H9 (cell line): ENCODE data around the gene CHST8. TPM values are rescaled to one million over a fixed set of nuclear protein-coding genes. Genes with fewer than 3 reads are reported as not detected.

Experiments used
- DNase-seq: peaks from one replicate; pipeline ENCODE4 v3.0.0-alpha.2; 2017
- H2AFZ ChIP-seq: one replicate; pipeline ENCODE4 v1.6.1; 2013; ENCODE audit warnings: mild to moderate bottlenecking, low read length, control low read depth, moderate library complexity
- H2AK5ac ChIP-seq: 2 replicates; pipeline ENCODE4 v1.6.1; 2013; ENCODE audit warnings: low read length, control low read depth, mixed read lengths; ENCODE audit not compliant: insufficient read length
- H2BK120ac ChIP-seq: one replicate; pipeline ENCODE4 v1.6.1; 2013; ENCODE audit warnings: low read depth, mild to moderate bottlenecking, low read length, control low read depth, inconsistent platforms; ENCODE audit not compliant: poor library complexity, severe bottlenecking
- H2BK12ac ChIP-seq: 2 replicates; pipeline ENCODE4 v1.6.1; 2013; ENCODE audit warnings: low read length, control low read depth, mixed read lengths, low read depth; ENCODE audit not compliant: insufficient read length
- H2BK15ac ChIP-seq: 2 replicates; pipeline ENCODE4 v1.6.1; 2013; ENCODE audit warnings: low read depth, low read length, control low read depth
- H2BK20ac ChIP-seq: one replicate; pipeline ENCODE4 v1.6.1; 2013; ENCODE audit warnings: low read depth, mild to moderate bottlenecking, low read length, control low read depth, inconsistent platforms; ENCODE audit not compliant: poor library complexity, severe bottlenecking
- H2BK5ac ChIP-seq: 2 replicates; pipeline ENCODE4 v1.6.1; 2013; ENCODE audit warnings: low read length, control low read depth, mixed read lengths; ENCODE audit not compliant: insufficient read length
- H3K14ac ChIP-seq: 2 replicates; pipeline ENCODE4 v1.6.1; 2013; ENCODE audit warnings: low read length, control low read depth; ENCODE audit not compliant: insufficient read depth
- H3K18ac ChIP-seq: 2 replicates; pipeline ENCODE4 v1.6.1; 2013; ENCODE audit warnings: low read depth, mild to moderate bottlenecking, mixed read lengths, low read length, control low read depth; ENCODE audit not compliant: insufficient read length
- H3K23ac ChIP-seq: 2 replicates; pipeline ENCODE4 v1.6.1; 2013; ENCODE audit warnings: low read length, control low read depth, mixed read lengths, low read depth; ENCODE audit not compliant: insufficient read length
- H3K23me2 ChIP-seq: 2 replicates; pipeline ENCODE4 v1.6.1; 2013; ENCODE audit warnings: low read depth, mild to moderate bottlenecking, mixed read lengths, low read length, control low read depth; ENCODE audit not compliant: insufficient read length, poor library complexity, severe bottlenecking
- H3K27ac ChIP-seq: 2 replicates; pipeline ENCODE4 v1.5.1; 2013; ENCODE audit warnings: low read length, control low read depth, mixed read lengths, low read depth; ENCODE audit not compliant: insufficient read length
- H3K27me3 ChIP-seq: 2 replicates; pipeline ENCODE4 v1.6.1; 2013; ENCODE audit warnings: low read length, control low read depth, inconsistent platforms; ENCODE audit not compliant: insufficient read depth
- H3K4ac ChIP-seq: 2 replicates; pipeline ENCODE4 v1.6.1; 2013; ENCODE audit warnings: low read depth, mild to moderate bottlenecking, control low read depth, inconsistent platforms, low read length, moderate library complexity
- H3K4me1 ChIP-seq: 2 replicates; pipeline ENCODE4 v1.6.1; 2013; ENCODE audit warnings: low read length, control low read depth, inconsistent platforms; ENCODE audit not compliant: insufficient read depth
- H3K4me2 ChIP-seq: 2 replicates; pipeline ENCODE4 v1.6.1; 2013; ENCODE audit warnings: low read length, control low read depth, mixed read lengths; ENCODE audit not compliant: insufficient read length, insufficient read depth
- H3K56ac ChIP-seq: 2 replicates; pipeline ENCODE4 v1.6.1; 2013; ENCODE audit warnings: low read depth, mild to moderate bottlenecking, mixed read lengths, low read length, control low read depth; ENCODE audit not compliant: insufficient read length
- H3K79me1 ChIP-seq: 2 replicates; pipeline ENCODE4 v1.6.1; 2013; ENCODE audit warnings: low read depth, mild to moderate bottlenecking, moderate library complexity, low read length, control low read depth, inconsistent platforms; ENCODE audit not compliant: insufficient read depth, poor library complexity, severe bottlenecking
- H3K79me2 ChIP-seq: 2 replicates; pipeline ENCODE4 v1.6.1; 2013; ENCODE audit warnings: low read length, control low read depth, inconsistent platforms; ENCODE audit not compliant: insufficient read depth
- H3K9ac ChIP-seq: 2 replicates; pipeline ENCODE4 v1.6.1; 2013; ENCODE audit warnings: low read length, control low read depth, mixed read lengths; ENCODE audit not compliant: insufficient read length; ENCODE audit errors: extremely low read depth
- H3K9me3 ChIP-seq: one replicate; pipeline ENCODE4 v1.6.1; 2013; ENCODE audit warnings: low read depth, low read length, inconsistent platforms; ENCODE audit not compliant: control insufficient read depth
- H3T11ph ChIP-seq: one replicate; pipeline ENCODE4 v1.6.1; 2013; ENCODE audit warnings: mild to moderate bottlenecking, low read length, control low read depth, inconsistent platforms
- H4K20me1 ChIP-seq: one replicate; pipeline ENCODE4 v1.6.1; 2013; ENCODE audit not compliant: control insufficient read depth, insufficient read length, insufficient read depth
- H4K5ac ChIP-seq: 2 replicates; pipeline ENCODE4 v1.6.1; 2013; ENCODE audit warnings: low read depth, mild to moderate bottlenecking, mixed read lengths, low read length, control low read depth; ENCODE audit not compliant: insufficient read length
- H4K8ac ChIP-seq: replicated peaks from 2 replicates; pipeline ENCODE4 v1.6.1; 2013; ENCODE audit warnings: low read length, control low read depth, mixed read lengths, low read depth; ENCODE audit not compliant: insufficient read length
- H4K91ac ChIP-seq: 2 replicates; pipeline ENCODE4 v1.6.1; 2013; ENCODE audit warnings: low read depth, mild to moderate bottlenecking, moderate library complexity, mixed read lengths, low read length, control low read depth; ENCODE audit not compliant: insufficient read length
- H3K27ac Mint-ChIP-seq, 3 experiments: 2 replicates in 2 of 3; 3 replicates in 1 of 3; pipeline ENCODE4 v1.8.0; 2020 to 2021; ENCODE audit warnings: mixed read lengths in 3 of 3, mild to moderate bottlenecking in 1 of 3, moderate library complexity in 1 of 3
- H3K27me3 Mint-ChIP-seq: 2 replicates; pipeline ENCODE4 v1.8.0; 2021; ENCODE audit warnings: low read depth, mild to moderate bottlenecking, moderate library complexity, mixed read lengths
- H3K36me3 Mint-ChIP-seq, 3 experiments: 2 replicates in 2 of 3; 3 replicates in 1 of 3; pipeline ENCODE4 v1.8.0; 2020 to 2021; ENCODE audit warnings: low read depth in 3 of 3, mixed read lengths in 3 of 3; ENCODE audit not compliant: insufficient read depth in 1 of 3
- H3K4me1 Mint-ChIP-seq, 2 experiments: 2 replicates each; pipeline ENCODE4 v1.8.0; 2020; ENCODE audit warnings: mixed read lengths in 2 of 2
- H3K4me3 Mint-ChIP-seq, 2 experiments: 2 replicates in 1 of 2; 3 replicates in 1 of 2; pipeline ENCODE4 v1.8.0; 2020 to 2021; ENCODE audit warnings: mild to moderate bottlenecking in 2 of 2, mixed read lengths in 2 of 2, moderate library complexity in 1 of 2
- H3K9me3 Mint-ChIP-seq, 2 experiments: 2 replicates in 1 of 2; 3 replicates in 1 of 2; pipeline ENCODE4 v1.8.0; 2020; ENCODE audit warnings: mild to moderate bottlenecking in 2 of 2, mixed read lengths in 2 of 2, moderate library complexity in 1 of 2
- WGBS: extraction: QIAGEN DNeasy Blood & Tissue Kit; methylation state at CpG from one replicate; pipeline ENCODE4 v1.1.7; 2013; ENCODE audit warnings: missing lambda C conversion rate, low lambda C conversion rate, mixed read lengths; ENCODE audit not compliant: insufficient read length; ENCODE audit errors: extremely low coverage; 5-methylcytosine and 5-hydroxymethylcytosine counted together
- total RNA-seq: library from RNA; stranded (reverse); gene quantifications from 2 replicates; pipeline ENCODE4 v1.2.1, GENCODE V29; 2021
- TF ChIP-seq, protein P1 (sequence below): fragments of 200-600 bp; sonication (generic); conservative IDR thresholded peaks from 3 replicates; pipeline ENCODE4 v1.8.0; 2021; ENCODE audit warnings: antibody characterized with exemption, mild to moderate bottlenecking

CHST8 gene
- total RNA-seq, 1 experiment from 2014 or later: 5.1 TPM

- no peak overlapping the region for H3K4me2 ChIP-seq
- no peaks in the 10 kb centered on the region for H3K23me2 ChIP-seq
- TF ChIP-seq, protein P1, sequence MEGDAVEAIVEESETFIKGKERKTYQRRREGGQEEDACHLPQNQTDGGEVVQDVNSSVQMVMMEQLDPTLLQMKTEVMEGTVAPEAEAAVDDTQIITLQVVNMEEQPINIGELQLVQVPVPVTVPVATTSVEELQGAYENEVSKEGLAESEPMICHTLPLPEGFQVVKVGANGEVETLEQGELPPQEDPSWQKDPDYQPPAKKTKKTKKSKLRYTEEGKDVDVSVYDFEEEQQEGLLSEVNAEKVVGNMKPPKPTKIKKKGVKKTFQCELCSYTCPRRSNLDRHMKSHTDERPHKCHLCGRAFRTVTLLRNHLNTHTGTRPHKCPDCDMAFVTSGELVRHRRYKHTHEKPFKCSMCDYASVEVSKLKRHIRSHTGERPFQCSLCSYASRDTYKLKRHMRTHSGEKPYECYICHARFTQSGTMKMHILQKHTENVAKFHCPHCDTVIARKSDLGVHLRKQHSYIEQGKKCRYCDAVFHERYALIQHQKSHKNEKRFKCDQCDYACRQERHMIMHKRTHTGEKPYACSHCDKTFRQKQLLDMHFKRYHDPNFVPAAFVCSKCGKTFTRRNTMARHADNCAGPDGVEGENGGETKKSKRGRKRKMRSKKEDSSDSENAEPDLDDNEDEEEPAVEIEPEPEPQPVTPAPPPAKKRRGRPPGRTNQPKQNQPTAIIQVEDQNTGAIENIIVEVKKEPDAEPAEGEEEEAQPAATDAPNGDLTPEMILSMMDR: no peak
- H2BK5ac ChIP-seq: no peak overlapping the region
- Mint-ChIP-seq H3K36me3 (no peaks in the 10 kb centered on the region; a peak in 1 of 7 replicates), H3K27me3 (peaks cover 8% of the 10 kb centered on the region), H3K27ac (no peak overlapping the region), H3K9me3 (no peaks in the 10 kb centered on the region; a peak in 1 of 5 replicates), H3K4me1 (peaks cover 5 to 8% of the 10 kb centered on the region in 2 experiments; a peak in 3 of 4 replicates), H3K4me3 (no peak overlapping the region)
- no peaks in the 10 kb centered on the region for H4K20me1 ChIP-seq
- H2AFZ ChIP-seq: no peak overlapping the region
- H3K79me1 ChIP-seq: no peaks in the 10 kb centered on the region
- H4K8ac ChIP-seq: no peak overlapping the region
- H3T11ph ChIP-seq: no peak overlapping the region
- no peak overlapping the region for H4K5ac ChIP-seq
- no peak overlapping the region for H4K91ac ChIP-seq
- H3K14ac ChIP-seq: no peak overlapping the region
- no peak overlapping the region for H3K23ac ChIP-seq
- no peak for DNase-seq
- no CpG with 5 or more reads among the region's 13 CpGs for WGBS
- H3K4ac ChIP-seq: no peak overlapping the region
- H2BK12ac ChIP-seq: no peak overlapping the region
- H3K4me1 ChIP-seq: no peaks in the 10 kb centered on the region; the same call in 1 of the 2 replicates
- no peak overlapping the region for H2AK5ac ChIP-seq
- H2BK15ac ChIP-seq: no peak overlapping the region
- no peak overlapping the region for H2BK20ac ChIP-seq
- H3K79me2 ChIP-seq: no peaks in the 10 kb centered on the region
- no peaks in the 10 kb centered on the region for H3K9me3 ChIP-seq
- no peak overlapping the region for H3K56ac ChIP-seq
- H3K18ac ChIP-seq: no peak overlapping the region
- H3K9ac ChIP-seq: no peak overlapping the region
- H3K27ac ChIP-seq: no peak overlapping the region
- H2BK120ac ChIP-seq: no peak overlapping the region
- H3K27me3 ChIP-seq: no peaks in the 10 kb centered on the region
Observed at GRCh38 chr19:33766623-33767022, 144.9 kb downstream of the CHST8 start.
